ENCODE measurements around the gene LGMN.
"Not testable (repeated sequence)": the region's sequence is repeated elsewhere in the genome, so short reads cannot be mapped to it uniquely, and the experiment has no call there.

Gene LGMN

DNA sequence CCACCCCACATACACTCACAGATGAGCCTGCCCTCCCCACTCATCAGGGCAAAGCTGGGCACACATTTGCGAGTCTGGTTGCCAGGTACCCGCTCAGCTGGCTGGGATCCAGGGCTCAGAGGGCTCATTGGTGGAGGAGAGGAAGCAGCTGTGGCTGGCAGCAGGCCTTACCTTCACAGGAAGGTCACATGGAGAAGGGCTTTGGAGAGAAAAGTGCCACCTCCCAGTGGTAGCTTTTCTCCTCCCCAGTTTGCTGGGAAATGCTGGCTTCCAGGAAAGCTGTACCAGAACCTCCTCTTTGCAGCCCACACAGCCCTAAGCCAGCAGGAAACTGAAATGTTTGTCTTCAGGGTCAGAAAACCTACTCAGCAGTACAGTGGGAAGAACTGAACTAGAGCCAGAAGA is 55.6 kb downstream of the LGMN start:
- peak; percentile 45 for DNase-seq

DNA sequence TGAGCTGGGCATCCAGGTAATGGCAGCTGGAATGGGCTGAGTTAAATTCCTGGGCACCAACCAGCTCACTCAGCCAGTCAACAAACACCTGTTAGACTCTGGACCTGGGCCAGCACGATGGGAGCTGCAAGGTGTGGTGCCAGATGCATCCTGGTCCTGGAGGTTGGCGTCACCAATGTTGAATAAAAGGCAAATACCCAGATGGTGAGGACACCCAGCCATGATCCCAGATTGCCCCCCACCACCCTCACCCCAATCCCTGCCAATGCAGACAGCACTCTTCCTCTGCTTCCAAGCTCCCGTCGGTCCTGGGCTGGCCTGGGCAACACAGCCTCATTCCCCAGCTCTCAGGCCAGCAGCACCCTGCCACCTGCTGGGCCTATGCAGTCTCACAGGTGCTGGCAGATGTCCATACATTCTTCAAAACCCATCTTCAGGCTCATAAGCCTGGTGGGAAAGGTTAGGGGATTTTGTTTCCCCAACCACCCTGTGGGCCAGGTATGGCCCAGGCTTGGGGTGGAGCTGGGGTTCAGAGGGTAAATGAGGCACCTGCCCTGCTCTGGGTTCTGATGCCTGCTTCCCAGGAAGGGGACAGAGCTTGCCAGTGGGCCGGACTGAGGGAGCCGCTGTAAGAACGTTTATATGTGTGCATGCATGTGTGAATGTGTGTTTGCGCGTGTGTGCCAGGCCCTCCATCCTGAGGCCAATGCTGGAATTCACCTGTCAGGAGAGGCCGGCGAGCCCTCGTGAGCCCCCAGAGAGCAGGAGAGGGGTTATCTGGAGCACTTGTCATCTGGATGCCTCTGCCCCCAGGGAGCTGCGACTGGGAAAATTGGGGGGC is 58.0 kb downstream of the LGMN start:
- DNase-seq, result no peak

DNA sequence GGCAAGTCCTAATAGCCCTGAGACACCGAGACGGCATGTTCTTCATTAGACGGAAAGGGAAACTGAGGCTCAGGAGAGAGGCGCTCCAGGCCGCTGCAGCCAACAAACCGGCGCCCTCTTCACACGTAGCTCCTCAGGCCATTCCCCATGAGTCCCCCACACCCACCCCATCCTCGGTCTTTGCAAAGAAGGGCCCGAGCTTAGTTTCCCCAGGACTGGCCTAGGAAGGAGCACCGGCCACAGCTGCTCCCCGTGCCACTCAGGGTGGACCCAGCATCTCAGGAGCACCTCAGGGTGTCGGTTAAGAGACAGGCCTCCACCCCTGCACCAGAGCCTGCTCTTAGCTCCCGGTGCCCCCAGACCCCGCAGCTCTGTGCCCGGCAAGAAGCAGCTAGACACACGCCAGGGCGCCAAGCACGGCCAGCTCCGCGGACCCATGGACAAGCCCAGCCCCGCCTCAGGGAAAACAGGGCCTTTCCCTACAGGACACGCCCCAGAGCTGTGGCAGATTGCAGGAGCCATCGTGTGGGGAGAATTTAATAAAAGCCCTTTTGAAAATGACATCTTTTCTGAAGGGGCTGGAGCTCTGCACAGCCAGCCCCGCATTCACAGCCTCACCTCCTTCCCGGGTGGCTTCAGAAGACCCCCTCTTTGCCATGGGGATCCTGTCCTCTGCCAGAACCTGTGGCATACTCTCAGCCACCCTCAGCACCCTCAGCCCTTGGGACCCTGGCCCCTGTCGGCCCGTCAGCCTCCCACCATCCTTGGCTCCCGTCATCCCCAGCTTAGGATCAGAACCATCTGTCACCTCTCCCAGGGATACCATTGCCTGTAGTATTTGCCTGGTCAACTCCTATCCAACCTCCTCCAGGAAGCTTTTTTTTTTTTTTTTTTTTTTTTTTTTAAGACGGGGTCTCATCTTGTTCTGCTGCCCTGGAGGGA is 59.7 kb downstream of the LGMN start:
- DNase-seq, result no peak

DNA sequence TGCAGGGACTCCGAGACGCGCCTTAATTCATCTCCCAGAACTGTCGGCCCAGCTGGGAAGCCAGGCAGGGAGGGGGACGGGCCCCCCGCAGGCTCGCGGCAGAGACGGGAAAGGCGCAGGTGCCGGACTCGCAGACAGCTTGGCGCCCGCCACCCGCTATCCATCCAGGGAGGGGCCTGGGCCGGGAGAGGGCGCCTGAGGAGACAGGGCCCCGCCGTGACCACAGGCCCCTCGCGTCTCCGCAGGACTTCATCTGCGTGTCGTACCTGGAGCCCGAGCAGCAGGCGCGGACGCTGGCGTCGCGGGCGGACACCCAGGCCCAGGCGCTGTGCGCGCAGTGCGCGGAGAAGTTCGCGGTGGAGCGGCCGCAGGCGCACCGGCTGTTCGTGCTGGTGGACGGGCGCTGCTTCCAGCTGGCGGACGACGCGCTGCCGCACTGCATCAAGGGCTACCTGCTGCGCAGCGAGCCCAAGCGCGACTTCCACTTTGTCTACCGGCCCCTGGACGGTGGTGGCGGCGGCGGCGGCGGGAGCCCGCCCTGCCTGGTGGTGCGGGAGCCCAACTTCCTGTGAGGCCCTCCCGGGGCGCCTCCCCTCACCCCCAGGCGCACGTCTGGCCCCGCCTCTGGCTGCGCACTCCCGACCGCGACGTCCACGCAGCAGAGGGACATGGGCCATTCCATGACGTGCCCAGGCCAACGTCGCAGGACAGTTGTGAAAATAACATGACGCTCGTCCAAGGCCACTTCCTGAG is 60.6 kb downstream of the LGMN start:
- DNase-seq, result no peak

DNA sequence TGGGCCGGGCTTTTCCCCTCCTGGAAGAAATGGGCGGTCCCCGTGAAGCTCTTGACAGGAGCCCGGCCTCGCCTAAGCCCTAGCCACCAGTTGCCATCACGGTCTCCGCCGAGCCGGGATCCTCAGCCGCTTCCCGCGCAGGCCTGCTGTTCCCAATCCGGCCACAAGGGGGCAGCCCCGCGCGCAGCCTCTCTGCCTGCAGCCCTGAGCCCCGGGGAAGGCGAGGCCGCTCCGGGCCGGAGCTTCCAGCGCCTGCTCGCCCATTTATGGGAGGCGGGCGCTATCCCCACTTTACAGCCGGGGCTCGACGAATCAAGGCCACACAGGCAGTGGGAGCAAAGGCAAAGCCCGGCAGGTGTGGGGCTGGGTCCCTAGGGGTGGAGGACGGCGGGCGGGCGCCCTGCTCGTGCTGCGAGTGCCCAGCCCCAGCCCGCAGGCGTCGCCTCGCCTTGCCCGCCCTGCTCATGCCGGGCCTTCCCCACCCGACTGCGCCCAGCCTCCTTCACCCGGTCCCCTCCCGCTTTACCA is 61.5 kb downstream of the LGMN start:
- peak; percentile 62 for DNase-seq

DNA sequence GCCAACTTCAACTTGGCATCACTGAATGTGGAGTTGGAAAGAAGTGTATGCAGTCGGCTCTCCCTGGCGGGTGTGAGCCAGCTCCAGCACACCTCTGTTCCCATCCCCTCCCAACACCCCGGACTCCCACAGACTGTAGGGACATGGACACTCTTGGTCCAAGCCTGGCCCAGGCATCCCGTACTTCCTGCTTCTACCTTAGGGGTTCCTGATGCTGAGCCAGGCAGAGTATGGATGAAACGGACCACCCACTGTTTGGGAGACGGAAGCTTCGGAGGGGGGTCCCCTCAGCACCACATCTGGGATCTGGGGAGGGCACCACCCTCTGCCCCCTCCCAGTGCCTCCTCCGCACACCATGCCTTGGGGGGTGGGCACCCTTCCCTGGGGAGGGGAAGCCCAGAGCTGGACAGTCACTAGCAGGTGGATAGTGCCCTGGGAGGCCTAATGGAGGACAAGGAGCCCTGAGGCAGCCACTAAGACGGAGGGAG is 62.0 kb downstream of the LGMN start:
- no peak for DNase-seq

DNA sequence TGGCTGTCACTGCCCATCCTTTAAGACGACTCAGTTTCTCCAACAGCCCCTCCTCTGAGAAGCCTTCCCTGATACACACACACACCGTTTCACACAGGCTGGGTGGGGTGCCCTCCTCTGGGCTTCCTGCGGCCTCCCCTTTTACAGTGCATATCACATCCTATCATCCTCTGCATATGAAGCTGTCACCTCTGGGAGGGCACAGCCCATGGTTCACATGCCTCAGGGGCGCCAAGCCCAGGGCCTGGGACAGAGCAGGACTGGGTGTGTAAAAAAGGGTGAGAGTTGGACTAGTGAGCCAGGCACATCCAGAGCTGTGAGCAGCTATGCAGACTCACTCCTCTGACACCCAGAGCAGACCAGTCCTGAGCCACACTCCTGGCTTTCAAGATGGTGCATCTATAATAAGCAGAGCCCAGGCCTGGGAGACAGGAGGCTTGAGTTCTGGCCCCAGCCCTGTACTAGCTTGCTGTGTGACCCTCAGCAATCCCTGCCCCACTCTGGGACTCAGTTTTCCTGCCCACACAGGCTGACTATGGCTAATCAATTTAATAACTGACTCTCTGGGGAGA is 62.6 kb downstream of the LGMN start:
- DNase-seq, result no peak

DNA sequence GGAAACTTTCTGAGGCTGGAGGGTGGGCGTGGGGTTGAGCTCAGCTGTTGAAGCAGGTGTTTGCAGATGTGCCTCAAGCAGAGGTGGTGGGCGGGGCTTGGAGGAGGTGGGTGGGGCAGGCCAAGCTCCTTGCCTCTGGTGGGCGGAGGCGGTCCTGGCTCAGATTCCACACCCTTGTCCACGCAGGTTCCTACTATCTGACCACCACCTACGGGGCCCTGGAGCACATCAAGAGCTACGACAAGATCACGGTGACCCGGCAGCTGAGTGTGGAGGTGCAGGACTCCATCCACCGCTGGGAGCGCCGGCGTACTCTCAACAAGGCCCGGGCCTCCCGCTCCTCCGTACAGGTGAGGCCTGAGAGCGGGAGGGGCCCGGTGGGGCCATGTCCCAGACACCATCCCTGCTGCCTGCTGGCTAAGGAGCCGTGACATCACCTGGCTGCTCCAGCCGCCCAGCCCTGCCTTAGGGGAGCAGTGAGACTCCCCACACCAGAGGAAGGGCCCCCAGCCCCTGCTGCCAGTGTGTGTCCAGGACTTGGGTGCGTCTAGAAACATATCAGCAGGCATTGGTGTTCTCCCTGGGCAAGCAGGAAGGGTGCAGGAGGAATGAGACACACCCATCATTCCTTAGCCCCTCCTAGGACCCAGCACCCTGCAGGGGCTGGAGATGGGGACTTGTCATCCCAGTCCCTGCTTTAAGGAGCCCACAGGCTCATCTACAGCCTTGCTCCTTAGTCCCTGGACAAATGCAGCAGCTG is 63.4 kb downstream of the LGMN start:
- DNase-seq, result no peak

DNA sequence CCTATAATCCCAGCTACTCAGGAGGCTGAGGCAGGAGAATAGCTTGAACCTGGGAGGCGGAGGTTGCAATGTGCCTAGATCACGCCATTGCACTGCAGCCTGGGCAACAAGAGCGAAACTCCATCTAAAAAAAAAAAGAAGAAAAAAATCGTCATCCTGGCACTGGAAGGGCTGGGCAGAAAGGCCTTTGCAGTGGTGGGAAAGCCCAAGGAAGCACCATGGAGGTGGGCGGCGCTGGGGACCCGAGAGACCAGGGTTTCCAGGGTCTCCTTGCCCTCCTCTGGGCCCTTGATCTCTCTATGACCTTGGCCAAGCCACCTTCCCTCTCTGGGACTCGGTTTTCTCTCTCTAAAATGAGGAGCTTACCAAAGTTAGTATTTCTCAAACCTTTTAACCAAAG is 65.4 kb downstream of the LGMN start:
- no peak for DNase-seq

DNA sequence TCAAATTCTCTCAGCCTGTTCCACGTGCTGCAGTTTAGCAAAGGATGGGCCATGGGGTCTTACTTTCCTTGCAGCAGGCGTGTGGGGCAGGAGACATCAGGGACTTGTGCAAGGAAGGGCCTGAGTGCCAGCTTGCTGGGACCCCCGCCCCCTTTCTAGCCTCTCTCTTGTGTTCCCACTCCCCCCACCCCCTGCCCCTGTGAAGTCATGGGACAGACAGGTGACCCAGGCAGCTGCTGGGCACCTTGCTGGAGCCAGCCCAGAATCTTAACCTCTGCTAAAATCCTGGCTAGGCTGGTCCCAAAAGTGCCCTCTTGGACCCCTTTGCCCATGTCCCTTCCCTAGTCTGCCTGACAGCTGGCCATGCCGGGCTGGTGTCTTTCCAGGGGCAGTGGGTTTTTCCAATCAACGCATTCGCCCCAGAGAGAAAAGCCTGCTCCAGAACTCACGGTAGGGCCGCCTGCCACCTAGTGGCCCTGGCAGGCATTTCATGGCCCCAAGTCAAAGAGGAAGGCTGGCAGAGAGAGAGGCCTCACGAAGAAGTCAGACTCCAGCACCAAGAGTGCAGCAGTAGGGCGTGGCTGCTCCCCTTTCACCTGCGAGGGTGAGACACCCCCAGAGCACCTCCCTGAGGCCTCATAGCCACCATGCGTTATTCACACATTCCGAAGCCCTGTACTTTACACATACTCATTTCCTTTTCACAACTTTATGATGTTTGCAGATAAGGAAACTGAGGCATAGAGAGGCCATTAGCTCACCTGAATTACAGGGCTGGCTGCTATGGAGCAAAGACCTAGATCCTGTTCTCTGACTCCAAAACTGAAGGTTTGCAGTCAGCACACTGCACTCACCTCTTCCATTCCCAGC is 67.4 kb downstream of the LGMN start:
- peak; percentile 80 for DNase-seq

DNA sequence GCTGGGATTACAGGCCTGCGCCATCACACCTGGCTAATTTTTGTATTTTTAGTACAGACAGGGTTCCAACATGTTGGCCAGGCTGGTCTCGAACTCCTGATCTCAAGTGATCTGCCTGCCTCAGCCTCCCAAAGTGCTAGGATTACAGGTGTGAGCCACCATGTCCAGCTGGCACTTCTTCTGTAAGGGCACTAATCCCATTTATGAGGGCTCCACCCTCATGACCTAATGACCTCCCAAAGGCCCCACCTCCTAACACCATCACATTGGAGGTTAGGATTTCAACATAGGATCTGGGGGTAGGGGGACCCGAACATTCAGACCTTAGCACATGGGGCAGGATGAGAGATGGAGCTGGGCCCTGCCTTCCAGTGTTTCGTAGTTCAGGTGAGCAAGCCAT is 68.1 kb downstream of the LGMN start:
- not testable (repeated sequence) for DNase-seq

DNA sequence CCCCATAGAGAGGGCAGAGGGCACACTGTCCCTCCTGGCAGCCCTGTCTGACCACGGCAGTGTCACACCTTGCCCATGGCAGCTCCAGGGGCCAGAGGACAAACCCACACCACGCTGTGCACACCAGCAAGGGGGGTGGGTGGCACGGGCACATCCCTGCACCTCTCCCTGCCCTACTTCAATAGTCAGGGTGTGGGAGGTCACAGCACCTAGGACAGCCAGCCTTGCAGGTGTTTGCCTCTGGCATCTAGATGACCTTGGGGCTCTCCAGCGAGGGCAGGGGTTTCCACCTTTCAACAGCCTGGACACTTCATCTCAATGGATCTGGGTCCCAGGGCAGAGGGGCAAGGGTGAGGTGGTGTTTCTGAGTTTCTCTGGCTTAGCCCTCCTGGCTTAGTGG is 69.2 kb downstream of the LGMN start:
- DNase-seq, result no peak

DNA sequence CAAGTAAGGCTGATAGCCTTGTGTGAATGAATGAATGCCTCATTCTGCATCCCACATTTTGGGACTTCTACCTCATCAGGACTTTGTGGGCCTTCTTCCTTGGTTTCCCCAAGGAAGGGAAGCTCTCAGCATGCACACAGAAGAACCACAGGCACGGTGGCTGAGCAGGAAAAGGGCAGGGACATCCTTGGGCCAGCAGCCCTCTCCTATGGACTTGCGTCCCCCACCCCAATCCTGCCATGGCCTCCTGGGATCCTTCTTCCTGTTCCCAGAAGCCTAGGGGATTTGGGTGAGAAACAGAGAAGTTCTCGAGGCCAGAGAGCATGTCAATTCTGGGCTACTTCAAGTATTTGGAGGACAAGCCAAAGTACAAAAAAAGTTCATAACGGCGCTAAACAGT is 69.7 kb downstream of the LGMN start:
- DNase-seq, result no peak

DNA sequence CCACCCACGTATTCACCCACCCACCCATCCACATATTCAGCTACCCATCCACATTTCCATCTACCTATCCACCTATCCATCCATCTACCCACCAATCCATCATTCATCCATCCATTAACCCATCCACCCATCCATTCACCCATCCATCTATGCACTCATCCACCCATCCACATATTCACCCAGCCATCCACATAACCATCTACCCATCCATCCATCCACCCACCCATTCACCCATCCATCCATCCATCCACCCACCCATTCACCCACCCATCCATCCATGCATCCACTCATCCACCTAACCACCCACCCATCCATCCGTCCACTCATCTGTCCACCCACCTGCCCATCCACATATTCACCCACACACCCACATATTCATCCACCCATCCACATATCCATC is 70.5 kb downstream of the LGMN start:
- no peak for DNase-seq

DNA sequence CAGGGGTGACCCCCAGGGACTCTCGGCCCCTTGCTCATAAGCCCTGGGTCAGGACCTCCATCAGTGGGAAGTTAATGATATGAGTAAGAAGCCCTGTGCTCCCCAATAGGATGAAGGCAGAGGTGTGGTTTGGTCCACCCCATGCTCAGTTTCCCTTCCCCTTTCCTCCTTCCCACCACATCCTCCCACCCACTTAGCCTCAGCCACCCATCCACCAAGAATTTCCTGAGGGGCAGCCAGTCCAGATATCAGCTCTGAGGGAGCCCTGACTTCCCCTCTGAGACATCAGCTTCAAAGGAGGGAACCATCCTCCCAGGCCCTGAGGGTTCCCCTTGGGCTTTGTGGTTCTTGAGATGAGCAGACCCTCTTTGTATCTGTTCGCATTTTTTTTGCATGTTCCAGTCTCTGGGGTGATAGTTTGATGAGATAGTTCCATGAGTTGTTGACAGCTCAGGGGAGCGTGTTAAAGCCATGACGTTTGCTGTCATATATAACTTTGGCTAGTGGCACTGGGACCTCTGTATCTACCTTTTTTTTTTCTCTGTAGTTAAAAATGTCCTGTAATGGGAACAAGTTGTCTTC is 71.2 kb downstream of the LGMN start:
- DNase-seq, result peak; percentile 53

DNA sequence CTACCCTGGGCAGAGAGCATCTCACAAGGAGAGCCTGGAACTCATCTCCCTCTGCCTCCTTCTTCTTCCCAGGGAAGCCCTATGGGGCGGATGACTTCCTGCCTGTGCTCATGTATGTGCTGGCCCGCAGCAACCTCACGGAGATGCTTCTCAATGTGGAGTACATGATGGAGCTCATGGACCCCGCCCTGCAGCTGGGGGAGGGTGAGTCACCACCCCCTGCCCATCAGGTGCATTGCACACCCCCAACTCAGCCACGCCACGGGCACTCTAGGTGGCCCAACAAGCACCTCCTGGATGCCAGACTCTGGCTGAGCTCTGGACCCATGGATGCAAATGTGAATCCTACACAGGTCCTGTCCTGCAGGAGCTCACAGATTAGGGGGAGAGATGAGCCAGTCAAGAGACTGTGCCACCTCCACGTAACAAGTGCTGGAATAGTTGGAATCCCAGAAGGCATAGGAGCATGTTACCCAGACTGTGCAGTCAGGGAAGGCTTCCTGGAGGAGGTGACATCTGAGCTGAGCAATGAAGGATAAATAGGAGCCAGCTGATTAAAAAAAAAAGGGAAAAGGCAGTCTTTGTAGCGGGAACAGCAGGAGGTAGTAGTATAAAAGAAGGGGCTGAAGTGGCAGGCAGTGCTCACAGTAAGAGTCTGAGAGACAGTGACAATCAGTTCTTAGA is 71.9 kb downstream of the LGMN start:
- no peak for DNase-seq

DNA sequence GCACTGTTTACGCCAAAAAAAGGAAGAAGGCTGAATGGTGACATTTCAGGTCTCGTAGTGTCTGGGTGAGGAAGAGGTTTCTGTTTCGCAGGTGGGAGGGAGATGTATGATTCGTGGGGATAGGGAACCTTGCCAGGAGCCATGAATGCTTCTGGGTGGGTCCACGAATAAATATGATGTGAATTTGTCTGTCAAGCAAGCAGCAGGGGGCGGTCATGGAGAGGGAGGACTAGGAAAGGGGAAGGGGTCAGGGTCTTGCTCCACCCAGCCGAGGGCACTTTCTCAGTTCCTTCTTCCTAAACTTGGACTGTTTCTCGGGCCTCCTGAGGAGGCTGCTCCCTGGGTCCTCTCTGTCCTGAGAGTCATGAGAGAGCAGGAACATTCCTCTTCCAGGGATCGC is 72.5 kb downstream of the LGMN start:
- peak; percentile 54 for DNase-seq

DNA sequence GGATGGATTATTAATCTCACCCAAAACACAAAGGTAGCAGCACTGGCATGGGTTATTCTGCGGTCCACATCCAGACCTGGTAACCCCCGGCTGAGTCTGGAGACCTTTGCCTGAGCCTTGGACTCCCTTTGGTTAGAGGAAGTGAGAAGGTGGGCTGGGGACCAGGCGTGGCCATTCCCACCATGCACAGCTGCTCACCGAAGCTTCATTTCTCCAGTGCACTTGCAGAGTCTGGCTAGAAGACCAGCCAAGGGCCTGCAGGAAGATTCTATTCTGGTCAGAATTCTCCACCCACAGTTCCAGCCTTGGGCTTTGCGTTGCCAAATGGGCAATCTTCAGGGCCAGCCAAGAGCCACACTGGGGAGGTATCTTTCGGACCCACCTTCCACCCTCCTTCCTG is 73.0 kb downstream of the LGMN start:
- DNase-seq, result no peak

DNA sequence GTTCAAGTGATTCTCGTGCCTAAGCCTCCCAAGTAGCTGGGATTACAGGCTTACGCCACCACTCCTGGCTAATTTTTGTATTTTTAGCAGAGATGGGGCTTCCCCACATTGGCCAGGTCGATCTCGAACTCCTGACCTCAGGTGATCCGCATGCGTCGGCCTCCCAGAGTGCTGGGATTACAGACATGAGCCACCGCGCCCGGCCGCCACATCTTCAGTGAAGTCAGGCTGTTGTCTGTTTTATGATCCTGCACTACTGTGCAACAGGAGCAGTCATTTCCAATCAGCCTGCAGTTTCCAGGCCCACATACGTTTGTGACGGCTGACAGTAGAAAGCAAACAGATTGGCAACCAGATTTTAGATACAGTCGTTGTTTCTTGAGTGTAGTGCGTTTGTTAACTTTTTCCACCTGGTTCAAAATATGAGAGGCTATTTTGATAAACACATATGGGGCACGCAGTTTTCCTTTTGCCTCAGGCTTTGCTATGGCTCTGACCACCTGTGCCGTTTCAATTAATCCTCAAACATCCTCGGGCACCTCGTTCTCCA is 74.8 kb downstream of the LGMN start:
- no peak for DNase-seq
